Thyroid gland (tissue), 4 donors: ENCODE data around the gene OR2M2.

Source experiments
- CTCF ChIP-seq, 6 experiments: fragments of 200-600 bp in 3 of 6; fragments of 450-650 bp in 3 of 6; sonication (generic) in 3 of 6; IDR thresholded peaks; one replicate each; pipeline ENCODE4 v1.5.1; 2016 to 2019; ENCODE audit warnings: antibody characterized with exemption in 6 of 6, mild to moderate bottlenecking in 2 of 6, inconsistent platforms in 1 of 6, moderate library complexity in 1 of 6
- POLR2A ChIP-seq, 2 donors: fragments of 450-650 bp; IDR thresholded peaks; one replicate each; pipeline ENCODE4 v1.6.1; 2017; ENCODE audit warnings: antibody characterized with exemption in 2 of 2, mild to moderate bottlenecking in 2 of 2, moderate library complexity in 1 of 2

DNA sequence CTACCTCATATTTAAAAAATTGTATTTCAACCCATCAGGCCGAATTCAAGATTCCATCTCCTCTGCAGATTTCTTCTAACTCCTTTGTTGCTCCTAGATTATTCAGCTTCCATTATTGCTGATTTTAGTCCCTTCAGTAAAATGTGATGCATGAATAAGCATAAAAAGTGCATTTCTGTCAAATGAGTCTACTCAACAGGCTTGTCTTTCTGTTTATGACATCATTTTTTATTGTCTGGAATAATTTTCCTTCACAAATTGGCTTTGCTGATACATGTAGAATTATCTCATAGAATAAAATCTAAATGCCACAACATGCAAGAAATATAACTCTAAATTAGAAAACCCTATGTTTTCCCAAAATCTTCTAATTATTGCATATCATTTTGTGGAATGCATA is 31.3 kb upstream of the OR2M2 start:
- TF ChIP-seq CTCF (IDR thresholded peaks at IDR 0.05) (no peak), POLR2A (IDR thresholded peaks at IDR 0.05) (no peak)
